HUES64 (cell line): Measurements from ENCODE around the gene ZBTB17.

ENCODE experiments used
- H3K27ac ChIP-seq: 2 replicates; pipeline ENCODE4 v1.7.0; 2013; ENCODE audit warnings: low read depth, low read length, inconsistent platforms
- H3K27me3 ChIP-seq: 2 replicates; pipeline ENCODE4 v1.6.1; 2013; ENCODE audit warnings: mild to moderate bottlenecking, low read length; ENCODE audit not compliant: insufficient read depth
- H3K36me3 ChIP-seq: 2 replicates; pipeline ENCODE4 v1.6.1; 2013; ENCODE audit warnings: mild to moderate bottlenecking, low read length; ENCODE audit not compliant: insufficient read depth
- H3K4me1 ChIP-seq: 2 replicates; pipeline ENCODE4 v1.6.1; 2013; ENCODE audit warnings: mild to moderate bottlenecking, low read length, moderate library complexity; ENCODE audit not compliant: insufficient read depth
- H3K4me3 ChIP-seq: 2 replicates; pipeline ENCODE4 v1.5.1; 2013; ENCODE audit warnings: mild to moderate bottlenecking, low read length, moderate library complexity
- H3K9ac ChIP-seq: 2 replicates; pipeline ENCODE4 v1.6.1; 2013; ENCODE audit warnings: mild to moderate bottlenecking, low read depth, low read length
- H3K9me3 ChIP-seq: 2 replicates; pipeline ENCODE4 v1.6.1; 2013; ENCODE audit warnings: low read depth, low read length; ENCODE audit not compliant: insufficient read depth
- WGBS: fragments of 150-250, 120-280 bp; methylation state at CpG from one replicate; pipeline ENCODE4 v1.1.7; 2013; ENCODE audit warnings: missing lambda C conversion rate; 5-methylcytosine and 5-hydroxymethylcytosine counted together

The ZBTB17 gene

DNA sequence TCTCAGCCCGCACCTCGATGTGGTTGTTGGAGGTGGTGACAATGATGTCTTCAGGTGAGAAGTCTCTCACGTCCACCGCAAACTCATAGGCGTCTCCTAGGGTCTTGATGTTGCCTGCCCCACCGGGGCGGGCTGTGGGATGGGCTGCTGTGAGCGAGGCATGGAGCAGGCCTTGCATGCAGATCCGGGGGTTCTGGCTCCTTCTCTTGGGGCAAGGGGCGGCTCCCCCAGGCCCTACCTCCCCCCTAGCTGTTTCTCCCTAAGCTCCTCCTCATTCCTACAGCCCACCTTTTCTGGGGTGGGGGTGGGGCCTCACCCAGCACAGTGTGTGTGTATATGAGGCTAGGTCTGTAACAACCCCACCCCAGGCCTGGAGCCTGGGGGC, 41.2 kb upstream of the ZBTB17 start:
- WGBS = 81% methylated on average over 9 of the region's 10 CpGs

GRCh38 chr1:16015960-16016901, 40.3 kb upstream of the ZBTB17 start:
- Histone ChIP-seq H3K9ac (no peak overlapping the region), H3K27me3 (no peaks in the 10 kb centered on the region), H3K27ac (no peak overlapping the region)

More for the DNA sequence above, 41.2 kb upstream of the ZBTB17 start:
- no peak overlapping the region for H3K27ac ChIP-seq
- no peaks in the 10 kb centered on the region for H3K9me3 ChIP-seq
- peaks cover 18% of the 10 kb centered on the region for H3K4me1 ChIP-seq
- H3K9ac ChIP-seq = no peak overlapping the region
- peaks cover 4% of the 10 kb centered on the region; the same call in 1 of the 2 replicates for H3K27me3 ChIP-seq
- no peak overlapping the region for H3K4me3 ChIP-seq
- no peaks in the 10 kb centered on the region for H3K36me3 ChIP-seq

DNA sequence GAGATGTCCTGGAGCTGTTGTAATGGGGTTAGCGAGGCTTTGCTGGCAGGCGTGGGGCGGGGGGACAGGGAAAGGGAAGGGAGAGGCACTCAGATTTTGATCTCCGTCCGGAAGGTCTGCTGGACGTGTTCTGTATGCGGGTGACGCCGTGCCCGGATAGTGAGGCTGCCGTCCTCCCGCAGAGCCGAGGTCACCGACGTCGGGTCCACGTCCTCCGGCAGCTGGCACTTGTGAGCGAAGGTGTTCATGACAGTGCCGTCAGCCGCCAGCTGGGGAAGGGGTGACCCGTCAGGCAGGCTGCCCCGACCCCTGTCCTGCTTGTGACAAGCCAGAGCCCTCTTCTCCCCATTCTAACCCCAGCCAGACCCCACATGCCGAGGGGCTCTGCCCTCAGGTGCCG, 39.6 kb upstream of the ZBTB17 start:
- 95% methylated on average over 25 of the region's 25 CpGs for WGBS
- Histone ChIP-seq H3K4me3 (no peak overlapping the region), H3K4me1 (peaks cover 18% of the 10 kb centered on the region), H3K9ac (no peak overlapping the region), H3K36me3 (no peaks in the 10 kb centered on the region), H3K27me3 (no peaks in the 10 kb centered on the region), H3K27ac (no peak overlapping the region), H3K9me3 (no peaks in the 10 kb centered on the region)

More at GRCh38 chr1:16015960-16016901, 40.3 kb upstream of the ZBTB17 start:
- H3K36me3 ChIP-seq = no peaks in the 10 kb centered on the region
- 89% methylated on average over 23 of the region's 23 CpGs for WGBS
- no peak overlapping the region for H3K4me3 ChIP-seq
- H3K4me1 ChIP-seq = peaks cover 18% of the 10 kb centered on the region
- no peaks in the 10 kb centered on the region for H3K9me3 ChIP-seq

DNA sequence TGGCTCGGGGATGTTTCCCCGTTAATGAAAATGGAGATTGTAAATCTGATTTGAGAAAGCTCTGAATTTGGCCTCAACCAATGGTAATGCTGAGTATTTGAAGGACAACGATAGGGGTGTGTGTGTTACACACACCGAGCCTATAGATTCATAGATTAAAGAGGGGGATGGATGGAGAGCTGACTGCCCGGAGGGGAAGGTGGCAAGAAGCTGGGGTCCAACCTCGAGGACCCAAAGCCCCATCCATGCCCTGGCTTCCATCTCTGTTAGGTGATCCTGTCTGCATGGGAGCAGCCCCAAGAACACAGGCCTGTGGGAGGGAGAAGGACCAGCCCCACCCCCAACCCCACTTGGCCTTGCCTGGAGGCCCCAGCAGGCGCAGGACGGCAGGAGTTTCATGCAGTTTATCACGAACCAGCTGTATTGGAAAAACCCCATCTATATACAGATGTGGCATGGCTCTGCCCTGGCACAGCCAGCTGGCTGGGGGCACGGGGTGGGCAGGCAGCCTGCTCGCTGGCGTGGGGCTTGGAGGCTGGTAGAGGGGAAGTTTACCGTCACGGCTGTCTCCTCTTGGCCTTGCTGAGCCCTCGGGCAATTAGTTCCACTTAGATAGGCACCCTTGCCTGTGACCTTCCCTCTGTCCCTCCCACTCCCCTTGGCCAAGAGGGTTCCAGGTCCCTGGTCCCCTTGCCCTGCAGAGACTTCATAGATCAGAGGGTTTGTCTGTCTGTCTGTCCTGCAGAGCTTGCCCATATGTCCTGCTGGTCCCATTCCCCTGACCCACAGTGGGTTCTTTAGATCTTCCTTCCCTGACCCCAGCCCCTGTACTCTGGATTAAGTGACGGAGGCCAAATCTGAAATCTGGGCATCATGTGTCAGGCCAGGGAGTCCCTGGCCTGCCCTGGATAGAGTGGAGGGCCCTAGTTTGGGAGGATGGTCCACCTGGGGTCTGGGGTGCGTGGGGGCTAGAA, 38.9 kb upstream of the ZBTB17 start:
- no peak overlapping the region for H3K9ac ChIP-seq
- no peak overlapping the region for H3K27ac ChIP-seq
- no peaks in the 10 kb centered on the region for H3K27me3 ChIP-seq
- no peak overlapping the region for H3K4me3 ChIP-seq
- H3K9me3 ChIP-seq = no peaks in the 10 kb centered on the region
- H3K4me1 ChIP-seq = peaks cover 18% of the 10 kb centered on the region
- 81% methylated on average over 17 of the region's 17 CpGs for WGBS
- no peaks in the 10 kb centered on the region for H3K36me3 ChIP-seq

- WGBS = no CpG with 5 or more reads among the region's 4 CpGs
- H3K9ac ChIP-seq = no peak overlapping the region
- H3K36me3 ChIP-seq = no peaks in the 10 kb centered on the region
- no peak overlapping the region for H3K27ac ChIP-seq
- H3K4me1 ChIP-seq = peaks cover 13% of the 10 kb centered on the region; the same call in 1 of the 2 replicates
- no peaks in the 10 kb centered on the region for H3K27me3 ChIP-seq
- H3K4me3 ChIP-seq = no peak overlapping the region; the same call in 1 of the 2 replicates
- H3K9me3 ChIP-seq = no peaks in the 10 kb centered on the region
These were observed 38.0 kb upstream of the ZBTB17 start for GRCh38 chr1:16013908-16014258.

- 24% methylated on average over 25 of the region's 28 CpGs for WGBS
- H3K36me3 ChIP-seq = no peaks in the 10 kb centered on the region
- H3K27ac ChIP-seq = peak overlapping the region; percentile 85
- peak overlapping the region; percentile 45 for H3K4me3 ChIP-seq
- H3K9me3 ChIP-seq = no peaks in the 10 kb centered on the region
- peaks cover 12% of the 10 kb centered on the region; the same call in 1 of the 2 replicates for H3K4me1 ChIP-seq
- no peaks in the 10 kb centered on the region for H3K27me3 ChIP-seq
- peak overlapping the region; percentile 46 for H3K9ac ChIP-seq
These were observed 37.5 kb upstream of the ZBTB17 start for GRCh38 chr1:16013220-16013907.

GRCh38 chr1:16012590-16013219, 36.8 kb upstream of the ZBTB17 start:
- peak overlapping the region; percentile 85 for H3K27ac ChIP-seq
- peak overlapping the region; percentile 54 for H3K9ac ChIP-seq
- peaks cover 5% of the 10 kb centered on the region; the same call in 1 of the 2 replicates for H3K4me1 ChIP-seq

GRCh38 chr1:16011936-16012589, 36.2 kb upstream of the ZBTB17 start:
- no peaks in the 10 kb centered on the region for H3K27me3 ChIP-seq
- 95% methylated on average over 11 of the region's 11 CpGs for WGBS
- H3K4me1 ChIP-seq = peaks cover 5% of the 10 kb centered on the region; the same call in 1 of the 2 replicates
- H3K9ac ChIP-seq = peak overlapping the region; percentile 54; the same call in 1 of the 2 replicates
- H3K4me3 ChIP-seq = peak overlapping the region; percentile 45
- no peaks in the 10 kb centered on the region for H3K9me3 ChIP-seq
- H3K36me3 ChIP-seq = no peaks in the 10 kb centered on the region
- H3K27ac ChIP-seq = peak overlapping the region; percentile 37; the same call in 1 of the 2 replicates

More at GRCh38 chr1:16012590-16013219, 36.8 kb upstream of the ZBTB17 start:
- Histone ChIP-seq H3K27me3 (no peaks in the 10 kb centered on the region), H3K9me3 (no peaks in the 10 kb centered on the region), H3K4me3 (peak overlapping the region; percentile 45), H3K36me3 (no peaks in the 10 kb centered on the region)
- WGBS = 6% methylated on average over 36 of the region's 36 CpGs

DNA sequence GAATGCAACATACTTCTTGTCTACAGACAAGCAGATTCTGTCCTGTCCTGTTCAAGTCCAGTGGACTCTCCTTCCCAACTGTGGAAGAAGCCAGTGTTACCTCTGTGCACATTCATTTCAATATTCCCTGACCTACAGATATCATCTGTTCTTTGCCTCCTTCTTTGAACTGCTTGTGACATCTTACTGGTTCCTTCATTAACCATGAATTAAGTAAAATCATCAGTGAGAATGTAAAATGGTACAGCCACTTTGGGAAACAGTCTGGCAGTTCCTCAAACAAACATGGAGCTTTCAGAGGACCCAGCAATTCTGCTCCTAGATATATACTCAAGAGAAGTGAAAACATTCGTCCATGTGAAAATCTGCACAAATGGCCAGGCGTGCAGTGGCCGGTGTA, 34.9 kb upstream of the ZBTB17 start:
- no peak overlapping the region for H3K4me3 ChIP-seq
- no peak overlapping the region for H3K27ac ChIP-seq
- no peaks in the 10 kb centered on the region for H3K9me3 ChIP-seq
- peaks cover 5% of the 10 kb centered on the region; the same call in 1 of the 2 replicates for H3K4me1 ChIP-seq
- H3K9ac ChIP-seq = no peak overlapping the region
- WGBS = 94% methylated on average over 3 of the region's 3 CpGs
- H3K27me3 ChIP-seq = no peaks in the 10 kb centered on the region; the same call in 1 of the 2 replicates
- no peaks in the 10 kb centered on the region for H3K36me3 ChIP-seq

DNA sequence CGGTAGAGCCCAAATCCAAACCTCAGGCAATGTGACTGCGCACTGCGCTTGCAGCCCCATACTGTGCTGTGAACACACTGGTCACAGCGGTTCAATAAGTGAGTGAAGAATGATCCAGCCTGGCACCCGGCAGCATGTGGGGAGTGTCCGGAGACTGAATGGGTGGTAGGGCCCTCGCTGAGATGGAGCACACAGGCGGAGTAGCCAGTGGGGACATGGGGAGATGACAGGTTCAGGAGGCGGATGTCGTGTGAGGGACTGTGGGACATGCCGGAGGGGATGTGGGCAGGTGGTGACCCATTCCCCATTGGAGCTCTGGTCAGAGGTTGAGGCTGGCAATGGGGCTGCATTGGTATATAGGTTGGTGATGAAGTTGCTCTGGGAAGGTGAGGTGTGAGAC, 33.8 kb upstream of the ZBTB17 start:
- H3K27ac ChIP-seq = no peak overlapping the region
- no peak overlapping the region for H3K4me3 ChIP-seq
- H3K9ac ChIP-seq = no peak overlapping the region
- peaks cover 5% of the 10 kb centered on the region; the same call in 1 of the 2 replicates for H3K27me3 ChIP-seq
- no peaks in the 10 kb centered on the region for H3K36me3 ChIP-seq
- peaks cover 5% of the 10 kb centered on the region; the same call in 1 of the 2 replicates for H3K4me1 ChIP-seq
- 92% methylated on average over 11 of the region's 11 CpGs for WGBS
- no peaks in the 10 kb centered on the region for H3K9me3 ChIP-seq
